NK-92 (cell line): ENCODE measurements around the gene GRM7.

ENCODE experiments used
- DNase-seq: peaks from one replicate; lab custom pipeline; 2025; ENCODE audit not compliant: unreplicated experiment; lab: John Stamatoyannopoulos, UW

The GRM7 gene

DNA sequence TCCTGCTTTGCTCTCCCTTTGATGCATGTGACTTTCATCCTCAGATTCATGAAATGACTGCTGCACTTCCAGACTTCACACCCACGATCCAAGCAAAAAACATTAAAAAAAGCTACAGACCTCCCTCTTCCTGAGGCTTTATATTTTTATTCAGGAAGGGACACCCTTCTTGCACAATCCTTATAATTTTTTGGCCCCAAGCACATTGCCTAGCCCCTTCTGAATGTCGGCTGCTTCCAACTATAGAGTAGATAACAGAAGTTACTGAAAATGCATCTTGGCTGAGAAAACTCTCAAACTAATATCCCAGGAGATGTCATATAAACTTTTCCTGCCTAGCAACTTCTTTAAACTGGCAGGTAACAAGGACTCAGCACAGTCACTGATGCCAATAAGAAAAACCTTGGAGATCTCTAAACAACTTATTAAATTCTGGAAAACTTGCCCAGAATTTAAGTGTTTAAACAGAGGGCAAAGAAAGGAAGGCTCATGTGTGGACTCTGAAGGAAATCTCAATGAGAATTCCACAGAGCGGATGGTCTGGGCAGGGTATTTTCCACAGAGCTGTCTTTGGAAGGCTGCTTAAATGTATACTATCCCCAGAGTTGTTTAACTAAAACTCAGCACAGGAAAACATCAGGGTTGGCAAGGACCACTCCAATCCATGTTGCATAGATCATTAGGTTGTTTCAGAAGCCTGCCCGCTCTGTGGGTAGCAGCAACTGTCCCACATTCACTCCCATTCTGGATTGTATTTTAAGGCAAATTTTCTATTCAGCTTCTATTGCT is 893.9 kb downstream of the GRM7 start:
- no peak for DNase-seq

DNA sequence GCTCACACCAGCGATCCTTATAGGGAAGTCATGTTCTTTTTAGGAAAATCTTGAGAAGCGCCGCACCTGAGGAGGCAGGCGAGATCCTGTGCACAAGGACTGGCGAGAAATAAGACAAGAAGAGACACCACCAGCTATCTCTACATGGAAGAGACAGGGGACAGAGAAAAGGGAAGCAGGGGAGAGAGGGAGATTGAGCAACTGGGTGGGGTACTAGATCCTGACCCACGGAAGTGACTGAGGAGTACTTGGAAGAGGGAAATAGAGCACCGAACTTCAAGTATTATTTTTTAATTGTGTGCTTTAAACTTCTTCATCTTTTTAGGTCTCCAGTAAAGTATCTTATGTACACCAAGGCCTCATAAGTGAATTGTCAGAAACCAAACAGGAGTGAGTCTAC is 898.7 kb downstream of the GRM7 start:
- DNase-seq: no peak

DNA sequence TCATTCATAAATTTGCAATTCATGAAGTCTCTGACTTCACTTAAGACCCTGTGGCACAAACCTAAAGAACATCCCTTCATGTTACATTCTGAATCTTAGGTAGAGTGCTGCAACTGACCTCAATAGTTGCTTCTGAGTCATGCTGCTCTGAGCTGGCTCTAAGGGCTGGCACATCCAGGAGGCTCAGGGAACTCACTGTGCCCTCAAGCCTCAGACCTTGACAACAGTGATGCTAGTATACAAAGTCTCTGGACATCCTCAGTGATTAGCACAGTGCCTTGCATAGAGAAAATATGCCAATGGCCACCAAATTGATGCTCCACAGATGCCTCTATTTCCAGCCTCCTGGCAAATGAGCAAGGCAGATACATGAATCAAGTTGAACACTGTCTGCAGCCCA is 899.8 kb downstream of the GRM7 start:
- no peak for DNase-seq

DNA sequence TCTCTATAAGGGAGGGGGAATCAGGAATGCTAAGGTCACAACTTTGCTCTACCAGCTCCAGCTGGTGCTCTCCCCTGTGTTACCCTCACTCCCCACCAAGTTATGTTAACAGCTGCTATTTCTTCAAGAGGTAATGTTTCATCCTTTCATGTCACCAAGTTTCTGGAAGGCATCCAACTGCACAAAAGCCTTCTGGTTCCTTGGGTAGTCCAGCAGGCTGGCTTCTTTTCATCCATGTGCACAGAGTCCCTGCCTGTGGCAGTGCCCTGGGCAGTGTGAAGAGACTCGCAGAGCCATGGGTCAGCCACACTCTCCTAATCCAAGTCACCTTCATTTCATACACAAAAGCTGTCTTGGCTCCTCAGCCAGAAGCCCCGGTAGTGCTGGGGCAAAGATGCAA is 903.2 kb downstream of the GRM7 start:
- no peak for DNase-seq

DNA sequence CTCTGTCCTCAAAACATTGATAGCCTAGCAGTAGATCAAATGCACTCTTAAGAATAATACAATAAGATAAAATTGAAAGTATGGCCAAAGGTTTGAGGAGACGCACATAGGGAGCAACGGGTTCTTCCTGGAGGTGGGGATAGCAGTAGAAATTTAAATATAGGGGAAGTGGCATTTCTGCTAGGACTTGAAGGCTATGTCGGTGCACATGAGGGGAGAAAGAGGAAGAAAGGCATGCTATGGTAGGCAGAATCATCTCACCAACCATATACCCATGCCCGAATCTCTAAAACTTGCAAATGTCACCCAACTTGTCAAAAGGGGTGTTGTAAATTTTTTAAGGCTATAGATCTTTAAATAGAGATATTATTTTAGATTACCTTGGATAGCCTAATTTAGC is 905.6 kb downstream of the GRM7 start:
- DNase-seq: no peak

DNA sequence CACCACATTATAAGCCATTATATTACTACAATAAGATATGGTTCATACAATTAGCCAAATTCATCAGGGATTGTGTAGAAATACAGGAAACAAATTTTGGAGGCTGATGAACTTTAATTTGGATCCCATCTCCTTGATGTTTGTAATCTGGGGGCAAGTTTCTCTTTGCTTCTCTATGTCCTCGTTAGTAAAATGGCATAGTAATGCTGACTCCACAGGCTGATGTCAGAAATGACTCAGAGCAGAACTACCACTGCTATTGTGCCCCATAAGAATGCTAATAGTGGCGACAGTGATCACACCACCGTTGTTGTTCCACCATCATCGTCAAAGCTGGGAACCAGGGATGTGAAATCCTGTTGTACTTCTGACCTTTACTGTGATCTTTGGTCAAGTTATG is 918.4 kb downstream of the GRM7 start:
- DNase-seq: no peak

DNA sequence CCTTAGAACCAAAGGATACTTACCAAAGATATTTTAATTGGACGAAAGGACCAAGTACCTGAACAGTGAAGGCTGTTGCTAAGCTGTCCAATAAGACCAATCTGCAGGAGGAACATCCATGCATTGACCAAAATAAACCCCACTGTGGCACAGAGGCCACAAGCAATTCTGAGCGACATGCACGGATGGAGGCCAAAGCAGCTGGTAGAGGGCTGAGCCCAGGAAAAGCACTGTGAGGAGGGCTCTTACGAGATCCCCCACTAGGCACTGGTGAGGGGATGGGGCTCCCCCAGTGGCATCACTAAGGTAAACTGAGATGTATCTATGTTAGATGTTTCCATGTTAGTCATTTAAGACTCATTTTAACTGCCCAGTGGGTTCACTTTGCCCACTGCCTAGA is 920.5 kb downstream of the GRM7 start:
- no peak for DNase-seq

DNA sequence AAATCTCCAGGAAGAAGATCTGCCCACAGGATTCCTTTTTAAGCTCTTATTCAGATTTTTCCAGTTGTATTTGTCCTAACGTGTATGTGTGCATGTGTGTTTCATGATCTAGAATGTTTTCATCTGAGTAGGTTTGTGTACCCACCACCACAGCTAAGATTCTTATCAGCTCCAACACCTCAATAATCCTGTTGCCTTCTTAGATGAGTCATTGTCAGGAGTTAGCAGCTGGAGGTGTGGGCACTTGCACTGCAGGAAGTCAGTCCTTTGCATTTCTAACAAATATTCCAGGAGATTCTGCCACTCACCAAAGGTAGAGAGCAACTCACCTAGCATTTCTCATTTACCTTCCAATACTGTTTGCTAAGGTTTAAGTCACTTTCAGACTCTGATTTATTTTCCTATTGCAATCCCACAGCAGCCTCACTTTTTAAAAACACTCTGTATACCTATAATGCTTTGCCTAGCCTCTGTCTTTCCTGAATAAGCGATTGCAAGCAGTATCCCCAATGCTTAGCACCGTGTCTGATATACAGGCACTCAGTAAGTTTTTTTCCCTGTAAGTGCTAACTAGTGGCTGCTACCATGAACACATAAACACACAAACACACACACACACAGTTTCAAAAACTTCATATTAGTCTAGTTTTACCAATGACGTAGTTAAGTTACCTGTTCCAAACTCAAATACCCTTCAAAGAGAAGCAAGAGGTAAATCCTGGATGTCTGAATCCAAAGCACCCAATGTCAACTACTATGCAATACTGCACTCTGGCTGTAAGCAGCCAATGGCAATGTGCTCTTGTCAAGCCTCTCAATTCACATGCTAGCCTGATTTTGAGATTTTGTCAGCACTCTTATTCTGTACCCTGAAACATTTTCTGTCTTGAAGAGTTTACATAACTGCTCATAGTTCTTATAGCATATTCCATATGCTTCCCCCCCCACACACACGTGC is 927.2 kb downstream of the GRM7 start:
- DNase-seq: no peak

DNA sequence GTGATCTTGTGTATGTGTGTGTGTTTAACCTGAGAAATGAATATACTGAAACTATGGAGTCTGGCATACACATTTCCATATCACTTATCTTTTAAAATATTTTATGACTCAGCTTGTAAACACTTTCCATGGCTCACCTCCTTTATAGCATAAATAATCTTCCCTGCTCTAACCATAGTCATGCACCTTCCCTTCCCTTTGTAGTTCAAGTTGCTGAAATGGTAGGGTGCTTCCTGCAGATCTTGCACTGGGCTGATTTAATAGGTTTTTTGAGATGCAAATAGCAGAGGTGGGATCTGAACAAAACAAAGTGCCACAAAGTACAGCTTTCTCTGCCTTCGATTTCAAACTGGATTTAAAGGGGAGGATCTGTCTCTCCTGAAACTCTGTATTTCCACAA is 928.0 kb downstream of the GRM7 start:
- DNase-seq: no peak

DNA sequence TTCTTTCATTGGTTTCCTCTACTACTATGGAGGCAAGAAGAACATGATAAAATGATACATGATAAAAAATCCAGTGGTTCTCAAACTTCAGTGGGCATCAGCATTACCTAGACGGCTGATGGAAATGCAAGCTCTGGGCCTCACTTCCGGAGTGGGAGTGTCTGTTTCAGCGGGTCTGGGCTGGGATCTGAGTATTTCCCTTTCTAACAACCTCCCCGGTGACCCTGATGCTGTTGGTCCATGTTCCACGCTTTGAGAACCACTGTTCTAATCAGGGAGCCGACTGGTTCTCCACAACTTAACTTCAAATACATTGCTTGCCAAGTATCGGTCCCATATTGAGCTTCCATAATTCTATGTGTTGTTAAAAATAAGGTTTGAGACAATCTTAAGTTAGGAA is 928.4 kb downstream of the GRM7 start:
- no peak for DNase-seq

DNA sequence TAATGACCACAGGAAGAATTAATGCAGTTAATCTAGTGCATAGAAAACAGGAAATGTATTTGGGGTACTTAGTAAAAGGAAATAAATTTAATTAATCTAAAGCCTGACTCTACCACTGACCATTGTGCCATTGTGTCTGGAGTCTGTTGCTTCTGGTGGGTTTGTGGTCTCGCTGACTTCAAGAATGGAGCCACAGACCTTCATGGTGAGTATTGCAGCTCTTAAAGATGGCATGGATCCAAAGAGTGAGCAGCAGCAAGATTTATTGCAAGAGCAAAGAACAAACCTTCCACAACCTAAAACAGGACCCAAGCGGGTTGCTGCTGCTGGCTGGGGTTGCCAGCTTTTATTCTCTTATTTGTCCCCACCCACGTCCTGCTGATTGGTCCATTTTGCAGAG is 929.2 kb downstream of the GRM7 start:
- DNase-seq: no peak
